Measurements from ENCODE around the gene HEMK1.

Gene HEMK1

DNA sequence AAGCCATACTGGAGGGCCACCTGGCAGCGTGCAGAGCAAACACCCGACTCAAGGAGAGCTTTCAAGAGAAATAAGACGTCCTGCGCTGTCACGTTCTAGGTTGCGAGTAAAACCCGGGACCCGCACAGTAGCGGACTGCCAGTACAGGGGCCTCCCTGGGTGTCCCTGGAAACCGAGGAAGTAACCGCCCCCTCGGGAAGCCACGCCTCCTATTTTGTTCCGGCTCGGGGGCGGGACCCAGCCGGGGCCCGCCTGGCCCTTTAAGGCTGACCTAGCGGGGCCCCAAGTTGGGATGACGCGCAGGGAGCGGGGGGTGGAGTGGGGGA lies 47.4 kb downstream of the HEMK1 start:
- no peaks in the 10 kb centered on the region for H3K9me3 ChIP-seq (ENCODE audit: control insufficient read depth, low read length)
- peaks cover 22% of the 10 kb centered on the region for H3K4me1 ChIP-seq (ENCODE audit: control insufficient read depth, insufficient read depth, low read length)
- H3K9ac ChIP-seq (ENCODE audit: low read length): peak overlapping the region; percentile 52
- peak overlapping the region; percentile 64 for H3K4me3 ChIP-seq (ENCODE audit: low read length)
- H3K27me3 ChIP-seq (ENCODE audit: control insufficient read depth, insufficient read depth, low read length): no peaks in the 10 kb centered on the region
- H3K36me3 ChIP-seq (ENCODE audit: control insufficient read depth, insufficient read depth, low read length): no peaks in the 10 kb centered on the region

DNA sequence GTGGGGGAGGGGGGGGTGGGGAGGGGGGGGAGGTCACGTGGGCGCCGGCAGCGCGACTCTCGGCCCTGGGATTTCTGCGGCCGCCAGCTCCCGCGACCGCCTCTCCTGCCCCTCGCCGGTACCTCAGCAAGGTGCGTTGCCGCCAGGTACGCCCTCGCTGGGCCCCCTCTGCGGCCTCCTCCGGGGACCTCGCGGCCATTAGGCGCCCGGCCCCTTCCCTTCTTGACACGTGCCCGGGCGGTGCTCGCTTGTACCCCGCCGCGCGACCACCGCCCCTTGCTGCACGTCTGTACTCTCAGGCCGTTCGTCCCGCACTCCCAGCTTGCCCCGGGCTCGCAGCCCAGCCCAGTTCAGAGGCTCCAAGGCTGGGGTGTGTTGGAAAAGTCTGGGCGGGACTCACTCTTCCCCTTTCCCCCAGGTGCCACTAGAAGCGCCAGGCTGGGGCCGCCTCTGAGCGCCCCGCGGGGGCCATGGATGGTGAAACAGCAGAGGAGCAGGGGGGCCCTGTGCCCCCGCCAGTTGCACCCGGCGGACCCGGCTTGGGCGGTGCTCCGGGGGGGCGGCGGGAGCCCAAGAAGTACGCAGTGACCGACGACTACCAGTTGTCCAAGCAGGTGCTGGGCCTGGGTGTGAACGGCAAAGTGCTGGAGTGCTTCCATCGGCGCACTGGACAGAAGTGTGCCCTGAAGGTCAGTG lies 47.9 kb downstream of the HEMK1 start, which contains the start of gene MAPKAPK3:
MAPKAPK3 (plus strand) TSS at position 56 of the 696 bp plus-strand sequence; CDS start at position 471, 415 bp downstream.
- H3K9me3 ChIP-seq (ENCODE audit: control insufficient read depth, low read length): no peaks in the 10 kb centered on the region
- no peaks in the 10 kb centered on the region for H3K27me3 ChIP-seq (ENCODE audit: control insufficient read depth, insufficient read depth, low read length)
- peak within 1 kb of the TSS; percentile 68 for H3K4me3 ChIP-seq (ENCODE audit: low read length)
- H3K9ac ChIP-seq (ENCODE audit: low read length): peak within 1 kb of the TSS; percentile 83
- peaks cover 22% of the 10 kb centered on the region for H3K4me1 ChIP-seq (ENCODE audit: control insufficient read depth, insufficient read depth, low read length)
- no peaks in the 10 kb centered on the region for H3K36me3 ChIP-seq (ENCODE audit: control insufficient read depth, insufficient read depth, low read length)

DNA sequence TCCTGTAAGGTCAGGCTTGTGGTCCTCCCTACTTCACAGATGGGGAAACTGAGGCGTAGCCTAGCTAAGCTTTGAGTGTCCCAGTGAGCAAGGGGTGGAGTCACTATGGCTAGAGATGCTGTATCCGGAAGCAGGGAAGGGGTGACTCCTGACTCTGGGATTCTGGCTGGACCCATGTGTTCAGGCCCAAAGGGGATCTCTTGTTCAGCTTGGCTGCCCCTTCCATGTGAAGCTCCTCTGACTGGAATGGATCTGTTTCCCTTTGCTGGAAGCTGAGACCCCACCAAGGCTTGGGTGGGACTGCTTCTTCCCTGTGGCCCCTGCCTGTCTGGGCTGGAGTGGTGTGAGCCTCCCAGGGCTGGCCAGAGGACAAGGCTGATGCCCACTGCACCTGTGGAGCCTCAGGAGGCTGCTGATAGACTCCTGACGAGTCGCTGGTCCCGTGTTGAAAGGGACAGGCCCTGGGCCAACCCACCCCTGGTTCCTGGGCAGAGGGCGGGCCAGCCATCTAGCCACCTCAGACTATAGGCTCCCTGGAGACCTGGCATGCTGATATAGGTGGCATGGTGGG lies 48.7 kb downstream of the HEMK1 start:
- no peaks in the 10 kb centered on the region for H3K36me3 ChIP-seq (ENCODE audit: control insufficient read depth, insufficient read depth, low read length)
- no peaks in the 10 kb centered on the region for H3K27me3 ChIP-seq (ENCODE audit: control insufficient read depth, insufficient read depth, low read length)
- H3K9ac ChIP-seq (ENCODE audit: low read length): peak overlapping the region; percentile 83
- no peaks in the 10 kb centered on the region for H3K9me3 ChIP-seq (ENCODE audit: control insufficient read depth, low read length)
- peaks cover 14% of the 10 kb centered on the region for H3K4me1 ChIP-seq (ENCODE audit: control insufficient read depth, insufficient read depth, low read length)
- H3K4me3 ChIP-seq (ENCODE audit: low read length): peak overlapping the region; percentile 68

DNA sequence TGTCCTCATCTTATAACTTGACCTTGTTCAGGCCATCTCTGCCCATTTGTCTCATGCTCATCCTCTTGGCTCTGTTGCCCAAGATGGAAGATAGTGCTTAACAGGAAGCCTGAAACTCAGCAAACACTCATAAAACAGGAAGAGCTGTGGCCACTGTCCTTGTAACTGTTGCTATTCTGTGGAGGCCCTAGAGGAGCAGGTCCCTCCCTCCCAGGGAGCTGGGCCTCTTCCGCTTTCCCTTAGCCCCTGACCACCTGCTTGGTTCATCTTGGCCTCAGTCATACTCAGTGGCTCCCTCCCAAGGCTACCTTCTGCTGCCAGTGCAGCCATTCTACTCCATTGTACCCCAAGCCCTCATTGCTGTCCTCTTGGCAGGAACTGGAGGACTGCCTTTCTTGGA lies 51.1 kb downstream of the HEMK1 start:
- Histone ChIP-seq H3K9me3 (ENCODE audit: control insufficient read depth, low read length) (no peaks in the 10 kb centered on the region), H3K27me3 (ENCODE audit: control insufficient read depth, insufficient read depth, low read length) (no peaks in the 10 kb centered on the region), H3K4me3 (ENCODE audit: low read length) (no peak overlapping the region), H3K4me1 (ENCODE audit: control insufficient read depth, insufficient read depth, low read length) (peaks cover 29% of the 10 kb centered on the region), H3K9ac (ENCODE audit: low read length) (no peak overlapping the region), H3K36me3 (ENCODE audit: control insufficient read depth, insufficient read depth, low read length) (no peaks in the 10 kb centered on the region)

DNA sequence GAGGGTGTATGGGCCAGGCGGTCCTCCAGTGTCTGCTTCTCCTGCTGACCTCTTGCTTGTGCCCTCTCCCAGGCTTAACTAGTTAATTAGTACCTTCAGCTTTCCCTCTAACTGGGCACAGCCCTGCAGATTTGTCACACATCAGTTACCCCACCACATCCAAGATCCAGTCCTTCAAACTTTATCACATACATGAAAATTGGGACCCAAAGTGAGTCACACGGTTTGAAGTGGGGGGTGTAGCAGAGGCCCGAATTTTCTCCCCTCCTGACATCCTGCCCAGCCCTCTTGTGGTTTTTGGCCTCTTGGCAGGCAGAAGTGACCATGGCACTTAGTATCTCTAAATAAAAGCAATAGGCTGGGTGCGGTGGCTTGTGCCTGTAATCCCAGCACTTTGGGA lies 51.5 kb downstream of the HEMK1 start:
- Histone ChIP-seq H3K27me3 (ENCODE audit: control insufficient read depth, insufficient read depth, low read length) (no peaks in the 10 kb centered on the region), H3K4me3 (ENCODE audit: low read length) (no peak overlapping the region), H3K4me1 (ENCODE audit: control insufficient read depth, insufficient read depth, low read length) (peaks cover 29% of the 10 kb centered on the region), H3K9me3 (ENCODE audit: control insufficient read depth, low read length) (no peaks in the 10 kb centered on the region), H3K9ac (ENCODE audit: low read length) (no peak overlapping the region), H3K36me3 (ENCODE audit: control insufficient read depth, insufficient read depth, low read length) (no peaks in the 10 kb centered on the region)

DNA sequence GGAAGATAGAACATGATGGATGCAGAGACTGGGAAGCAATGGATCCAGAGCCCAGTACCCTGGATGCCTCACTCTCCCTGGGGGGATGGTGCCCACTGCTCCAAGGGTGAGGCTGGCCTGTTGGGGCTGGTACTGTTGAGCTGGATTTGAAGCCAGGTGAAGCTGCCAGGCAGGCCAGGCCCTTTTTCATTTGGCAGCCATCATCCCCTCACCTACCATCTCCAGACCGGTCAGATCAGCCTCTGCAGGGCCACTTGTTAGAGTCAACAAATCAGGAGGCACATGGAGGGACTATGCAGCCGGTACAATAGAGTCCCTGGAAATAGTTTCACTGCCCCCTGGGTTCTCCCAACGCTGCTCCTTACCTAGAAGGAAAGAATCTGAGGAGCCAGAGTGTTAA lies 53.6 kb downstream of the HEMK1 start:
- Histone ChIP-seq H3K9me3 (ENCODE audit: control insufficient read depth, low read length) (no peaks in the 10 kb centered on the region), H3K27me3 (ENCODE audit: control insufficient read depth, insufficient read depth, low read length) (no peaks in the 10 kb centered on the region), H3K36me3 (ENCODE audit: control insufficient read depth, insufficient read depth, low read length) (no peaks in the 10 kb centered on the region), H3K9ac (ENCODE audit: low read length) (no peak overlapping the region), H3K4me3 (ENCODE audit: low read length) (no peak overlapping the region), H3K4me1 (ENCODE audit: control insufficient read depth, insufficient read depth, low read length) (peaks cover 30% of the 10 kb centered on the region)

DNA sequence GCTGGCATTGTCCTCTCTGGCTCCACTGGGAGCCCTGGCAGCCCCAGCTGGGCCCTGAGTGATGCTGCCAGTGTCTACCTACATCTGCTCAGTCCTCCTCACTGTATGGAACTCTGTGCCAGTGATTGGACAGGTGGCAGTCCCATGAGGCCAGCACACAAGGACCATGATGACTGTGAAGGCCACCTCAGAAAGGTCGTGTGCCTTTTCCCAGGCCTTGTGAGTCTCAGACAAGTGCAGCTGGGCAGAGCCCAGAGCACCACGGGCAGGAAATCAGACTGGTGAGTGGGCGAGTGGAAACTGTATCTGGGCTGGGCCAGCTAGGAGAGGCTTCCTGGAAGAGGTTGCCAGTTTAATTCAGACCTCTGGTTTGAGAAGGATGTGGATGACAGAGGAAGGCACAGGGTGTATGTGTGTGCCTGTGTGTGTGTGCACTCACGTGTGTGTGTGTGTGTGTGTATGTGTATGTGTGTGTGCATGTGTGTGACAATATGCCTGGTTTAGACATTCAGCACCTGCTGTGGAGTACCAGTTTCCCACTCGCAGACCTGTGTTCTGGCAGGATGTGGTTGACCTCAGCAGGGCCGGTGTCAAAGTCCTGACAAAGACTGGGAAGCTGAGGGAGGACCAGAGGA lies 54.6 kb downstream of the HEMK1 start:
- Histone ChIP-seq H3K27me3 (ENCODE audit: control insufficient read depth, insufficient read depth, low read length) (no peaks in the 10 kb centered on the region), H3K9ac (ENCODE audit: low read length) (no peak overlapping the region), H3K36me3 (ENCODE audit: control insufficient read depth, insufficient read depth, low read length) (no peaks in the 10 kb centered on the region), H3K4me3 (ENCODE audit: low read length) (no peak overlapping the region), H3K4me1 (ENCODE audit: control insufficient read depth, insufficient read depth, low read length) (peaks cover 26% of the 10 kb centered on the region), H3K9me3 (ENCODE audit: control insufficient read depth, low read length) (no peaks in the 10 kb centered on the region)

DNA sequence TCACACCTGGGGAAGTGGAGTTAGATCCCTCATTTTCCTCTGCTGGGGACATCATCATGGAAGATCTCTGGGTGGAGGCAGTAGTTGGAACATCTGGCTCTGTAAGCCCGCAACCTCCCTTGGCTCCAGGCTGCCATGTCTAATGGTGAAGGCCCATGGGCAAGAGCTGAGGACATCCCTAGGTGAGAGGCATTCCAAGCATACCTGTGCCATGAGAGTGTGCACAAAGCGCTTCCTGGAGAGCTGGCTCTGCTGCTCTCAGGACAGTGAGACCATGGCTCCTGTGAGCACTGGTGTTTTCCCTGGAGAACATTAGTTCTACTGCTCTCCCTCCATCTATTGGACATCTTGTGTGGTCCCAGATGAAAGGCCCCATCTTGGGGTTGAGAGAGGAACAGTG lies 55.3 kb downstream of the HEMK1 start:
- Histone ChIP-seq H3K9me3 (ENCODE audit: control insufficient read depth, low read length) (no peaks in the 10 kb centered on the region), H3K27me3 (ENCODE audit: control insufficient read depth, insufficient read depth, low read length) (no peaks in the 10 kb centered on the region), H3K9ac (ENCODE audit: low read length) (no peak overlapping the region), H3K4me1 (ENCODE audit: control insufficient read depth, insufficient read depth, low read length) (peaks cover 26% of the 10 kb centered on the region), H3K4me3 (ENCODE audit: low read length) (no peak overlapping the region), H3K36me3 (ENCODE audit: control insufficient read depth, insufficient read depth, low read length) (no peaks in the 10 kb centered on the region)

DNA sequence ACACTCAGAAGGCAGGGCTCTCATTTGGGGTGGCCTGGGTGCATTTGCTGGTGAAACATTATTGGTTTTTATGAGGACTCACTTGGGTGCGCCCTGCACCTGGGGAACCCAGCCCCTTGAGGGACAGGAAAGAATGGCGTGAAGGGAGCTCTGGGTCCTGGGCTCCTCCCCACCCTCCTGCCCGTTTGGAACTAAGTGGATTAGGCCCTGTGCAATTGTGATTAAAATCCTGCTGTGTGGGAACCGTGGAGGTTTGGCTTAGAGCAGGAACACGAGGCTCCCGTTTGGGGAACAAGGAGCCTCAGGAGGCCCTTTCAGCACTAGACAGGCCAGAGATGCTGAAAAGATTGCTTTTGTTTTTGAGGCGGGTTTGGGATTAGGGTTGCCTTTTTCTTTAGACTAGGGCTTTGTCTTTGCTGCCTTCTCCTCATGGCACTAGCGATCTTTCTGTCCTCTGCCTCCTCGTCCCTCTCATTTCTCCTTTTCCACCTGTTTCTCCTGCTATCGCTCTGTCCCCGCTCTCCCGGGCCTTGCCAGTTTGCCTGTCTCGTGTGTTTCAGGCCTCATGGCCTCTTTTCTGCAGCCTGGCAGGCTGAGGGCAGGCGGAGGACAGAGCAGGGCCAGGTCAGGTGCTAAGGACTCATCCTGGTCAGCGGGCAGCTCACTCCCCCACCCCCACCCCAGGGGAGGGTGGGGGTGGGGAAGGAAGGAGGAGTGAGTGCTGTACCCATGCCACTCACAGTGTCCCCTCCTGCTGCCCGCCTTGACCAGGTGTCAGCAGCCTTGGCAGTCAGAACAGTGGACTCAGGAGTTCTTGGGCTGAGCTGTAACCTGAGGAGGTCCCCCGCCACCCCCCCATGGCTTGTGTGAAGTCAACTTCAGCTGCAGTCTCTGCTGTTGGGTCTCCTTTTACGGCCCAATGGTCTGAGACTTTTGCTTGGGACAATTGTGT lies 56.2 kb downstream of the HEMK1 start:
- no peaks in the 10 kb centered on the region for H3K27me3 ChIP-seq (ENCODE audit: control insufficient read depth, insufficient read depth, low read length)
- H3K36me3 ChIP-seq (ENCODE audit: control insufficient read depth, insufficient read depth, low read length): no peaks in the 10 kb centered on the region
- H3K9ac ChIP-seq (ENCODE audit: low read length): no peak overlapping the region
- no peak overlapping the region for H3K4me3 ChIP-seq (ENCODE audit: low read length)
- H3K9me3 ChIP-seq (ENCODE audit: control insufficient read depth, low read length): no peaks in the 10 kb centered on the region
- H3K4me1 ChIP-seq (ENCODE audit: control insufficient read depth, insufficient read depth, low read length): peaks cover 34% of the 10 kb centered on the region

DNA sequence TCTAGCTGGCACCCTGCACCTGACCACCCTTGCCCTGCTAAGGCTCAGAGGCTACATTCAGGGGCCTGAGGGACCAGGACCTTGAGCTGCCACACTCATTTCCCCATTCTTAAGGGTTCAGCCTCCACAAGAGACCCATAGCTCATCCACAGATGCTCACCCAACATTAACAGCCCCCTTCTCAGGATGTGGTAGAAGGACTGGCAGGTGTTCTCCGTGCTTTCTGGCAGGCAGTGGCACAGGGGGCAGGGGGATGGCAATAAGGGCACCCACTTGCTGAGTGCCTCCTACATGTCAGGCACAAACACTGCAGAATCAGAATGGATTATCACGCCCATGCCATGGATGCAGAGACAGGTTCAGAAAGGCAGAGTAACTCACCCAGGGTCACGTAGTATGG lies 57.1 kb downstream of the HEMK1 start:
- Histone ChIP-seq H3K4me1 (ENCODE audit: control insufficient read depth, insufficient read depth, low read length) (peaks cover 34% of the 10 kb centered on the region), H3K9me3 (ENCODE audit: control insufficient read depth, low read length) (no peaks in the 10 kb centered on the region), H3K27me3 (ENCODE audit: control insufficient read depth, insufficient read depth, low read length) (no peaks in the 10 kb centered on the region), H3K9ac (ENCODE audit: low read length) (no peak overlapping the region), H3K4me3 (ENCODE audit: low read length) (no peak overlapping the region), H3K36me3 (ENCODE audit: control insufficient read depth, insufficient read depth, low read length) (no peaks in the 10 kb centered on the region)

DNA sequence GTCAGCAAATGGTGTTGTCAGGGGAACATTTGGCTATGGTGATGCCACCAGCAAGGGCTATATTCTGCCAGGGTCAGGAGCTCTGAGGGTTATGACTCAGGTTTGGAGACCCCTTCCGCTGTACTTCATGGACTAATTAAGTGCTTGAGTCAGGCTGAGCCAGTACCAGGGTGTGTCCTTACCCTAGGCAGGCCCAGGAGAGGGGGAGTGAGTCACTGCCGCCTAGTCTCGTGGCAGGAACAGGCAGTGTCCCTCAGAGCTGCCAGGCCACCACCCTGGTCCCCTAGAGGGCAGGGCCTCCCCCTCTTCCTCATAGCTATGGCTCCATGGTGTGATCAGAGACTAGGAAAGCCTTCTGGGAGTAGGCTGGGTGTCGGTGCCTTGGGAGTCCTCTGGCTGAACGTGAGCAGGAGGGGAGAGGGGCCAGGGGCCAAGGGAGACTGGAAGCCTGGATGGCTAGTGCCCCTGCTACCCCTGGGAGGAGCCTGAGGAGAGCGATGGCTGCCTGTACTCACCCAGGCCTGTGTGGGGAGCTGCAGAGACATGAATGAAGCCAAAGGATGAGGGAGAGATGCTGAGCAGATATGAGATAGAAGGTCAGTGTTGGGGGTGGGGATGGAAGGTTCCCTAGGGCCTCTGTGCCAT lies 58.2 kb downstream of the HEMK1 start:
- no peaks in the 10 kb centered on the region for H3K27me3 ChIP-seq (ENCODE audit: control insufficient read depth, insufficient read depth, low read length)
- peaks cover 34% of the 10 kb centered on the region for H3K4me1 ChIP-seq (ENCODE audit: control insufficient read depth, insufficient read depth, low read length)
- no peaks in the 10 kb centered on the region for H3K36me3 ChIP-seq (ENCODE audit: control insufficient read depth, insufficient read depth, low read length)
- no peaks in the 10 kb centered on the region for H3K9me3 ChIP-seq (ENCODE audit: control insufficient read depth, low read length)
- H3K4me3 ChIP-seq (ENCODE audit: low read length): no peak overlapping the region
- H3K9ac ChIP-seq (ENCODE audit: low read length): no peak overlapping the region

All from mucosa of stomach (tissue), 1 donor.